GM19328 (cell line): ENCODE data around the gene SLC36A2.
"Not testable (repeated sequence)": the region's sequence is repeated elsewhere in the genome, so short reads cannot be mapped to it uniquely, and the experiment has no call there.

Experiments used
- ATAC-seq: cut with Tn5 transposase; IDR thresholded peaks from one replicate; pipeline ENCODE4 v1.9.1; 2021; ENCODE audit warnings: mild to moderate bottlenecking, moderate library complexity; ENCODE audit not compliant: unreplicated experiment

The SLC36A2 gene

GRCh38 chr5:151327585-151327984 is 19.8 kb downstream of the SLC36A2 start:
- ATAC-seq: no peak

- ATAC-seq: no peak
These were observed 21.1 kb downstream of the SLC36A2 start for GRCh38 chr5:151326266-151326665.

GRCh38 chr5:151320481-151320880 is 26.9 kb downstream of the SLC36A2 start:
- no peak for ATAC-seq

GRCh38 chr5:151318850-151319732 is 28.3 kb downstream of the SLC36A2 start:
- no peak for ATAC-seq

- no peak for ATAC-seq
These were observed 29.5 kb downstream of the SLC36A2 start for GRCh38 chr5:151317871-151318270.

- ATAC-seq: peak; percentile 79
These were observed 31.3 kb downstream of the SLC36A2 start for GRCh38 chr5:151315998-151316597.

GRCh38 chr5:151313357-151313756 is 34.0 kb downstream of the SLC36A2 start:
- ATAC-seq: no peak

GRCh38 chr5:151312756-151313324 is 34.5 kb downstream of the SLC36A2 start:
- no peak for ATAC-seq

GRCh38 chr5:151310932-151311331 is 36.4 kb downstream of the SLC36A2 start:
- ATAC-seq: no peak

GRCh38 chr5:151309821-151310220 is 37.5 kb downstream of the SLC36A2 start:
- not testable (repeated sequence) for ATAC-seq

- not testable (repeated sequence) for ATAC-seq
These were observed 38.1 kb downstream of the SLC36A2 start for GRCh38 chr5:151309266-151309665.

GRCh38 chr5:151303666-151304065 is 43.7 kb downstream of the SLC36A2 start, which contains the start of gene SLC36A3:
TSS of gene SLC36A3 (minus strand) at chr5:151303766. CDS start at chr5:151303354, 412 bp downstream.
- no peak for ATAC-seq

GRCh38 chr5:151298063-151298855 is 49.1 kb downstream of the SLC36A2 start:
- ATAC-seq: no peak

- no peak for ATAC-seq
These were observed 50.4 kb downstream of the SLC36A2 start for GRCh38 chr5:151296974-151297373.

- no peak for ATAC-seq
These were observed 50.9 kb downstream of the SLC36A2 start for GRCh38 chr5:151296478-151296830.

- no peak for ATAC-seq
These were observed 51.4 kb downstream of the SLC36A2 start for GRCh38 chr5:151295791-151296477.

- no peak for ATAC-seq
These were observed 52.2 kb downstream of the SLC36A2 start for GRCh38 chr5:151295138-151295537.

- ATAC-seq: no peak
These were observed 53.7 kb downstream of the SLC36A2 start for GRCh38 chr5:151293624-151294023.

GRCh38 chr5:151288180-151288579 is 59.2 kb downstream of the SLC36A2 start:
- ATAC-seq: no peak

GRCh38 chr5:151286246-151286645 is 61.1 kb downstream of the SLC36A2 start:
- no peak for ATAC-seq
